T-helper 2 cell (primary cell): ENCODE measurements around the gene CDH18.

Experiments used
- DNase-seq, 5 experiments: peaks; one replicate each; pipeline versions ENCODE4 v3.0.0 to v3.0.0-alpha.2; 2012 to 2022

CDH18 gene

GRCh38 chr5:19719109-19719508 is 268.9 kb downstream of the CDH18 start:
- no peak for DNase-seq

DNA sequence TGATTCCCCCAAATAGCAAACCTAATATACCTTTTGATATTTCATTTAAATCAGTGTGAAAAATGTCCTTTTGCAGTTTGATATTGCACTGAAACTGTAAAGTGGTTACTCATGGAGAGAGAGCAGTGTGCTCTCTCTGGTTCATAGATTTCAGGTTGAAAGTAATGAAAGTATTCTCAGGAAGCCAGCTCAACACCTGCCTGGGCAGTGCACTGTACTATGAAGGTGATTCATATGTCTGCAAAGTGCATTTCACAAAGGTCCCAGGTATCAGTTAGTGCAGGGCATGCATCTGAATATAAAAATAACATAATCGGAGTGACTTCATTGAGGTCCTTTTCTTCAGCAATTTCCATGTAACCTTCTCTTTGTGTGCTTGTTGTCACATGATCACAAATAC is 274.3 kb downstream of the CDH18 start:
- no peak for DNase-seq

GRCh38 chr5:19709403-19709802 is 278.6 kb downstream of the CDH18 start:
- no peak for DNase-seq

DNA sequence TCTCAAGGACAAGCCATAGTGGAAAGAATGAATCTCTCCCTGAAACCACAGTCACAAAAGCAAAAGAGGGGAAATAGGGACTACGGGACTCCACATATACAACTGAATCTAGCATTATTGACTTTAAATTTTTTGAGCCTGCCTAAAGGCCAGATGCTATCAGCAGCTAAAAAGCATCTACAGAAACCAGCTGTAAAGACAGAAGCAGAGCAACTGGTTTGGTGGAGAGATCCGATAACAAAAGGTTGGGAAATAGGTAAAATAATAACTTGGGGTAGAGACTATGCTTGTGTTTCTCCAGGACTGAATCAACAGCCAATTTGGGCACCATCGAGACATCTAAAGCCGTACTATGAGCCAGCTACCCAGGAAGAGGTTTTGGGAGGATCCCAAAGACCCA is 281.2 kb downstream of the CDH18 start:
- DNase-seq: no peak

DNA sequence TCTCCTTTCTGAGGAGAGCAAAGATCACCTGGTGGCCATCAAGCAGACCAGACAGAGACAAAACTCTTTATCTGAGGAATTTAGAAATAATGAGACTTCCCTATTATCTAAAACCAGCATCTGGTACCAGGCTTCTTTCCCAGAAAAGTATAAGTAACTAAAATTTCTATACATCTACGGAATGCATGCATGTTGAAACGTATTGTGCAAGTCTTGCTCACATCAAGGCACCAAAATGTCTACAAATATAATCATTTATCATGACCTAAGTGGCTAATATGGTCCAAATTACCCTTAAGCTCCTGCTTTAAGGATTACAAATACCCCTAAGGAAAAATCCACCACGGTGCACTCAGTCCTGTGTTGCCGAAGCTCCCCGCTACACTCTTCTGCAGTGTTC is 286.3 kb downstream of the CDH18 start:
- no peak for DNase-seq

- DNase-seq: no peak
Observed at GRCh38 chr5:19694949-19695611, 292.9 kb downstream of the CDH18 start.

DNA sequence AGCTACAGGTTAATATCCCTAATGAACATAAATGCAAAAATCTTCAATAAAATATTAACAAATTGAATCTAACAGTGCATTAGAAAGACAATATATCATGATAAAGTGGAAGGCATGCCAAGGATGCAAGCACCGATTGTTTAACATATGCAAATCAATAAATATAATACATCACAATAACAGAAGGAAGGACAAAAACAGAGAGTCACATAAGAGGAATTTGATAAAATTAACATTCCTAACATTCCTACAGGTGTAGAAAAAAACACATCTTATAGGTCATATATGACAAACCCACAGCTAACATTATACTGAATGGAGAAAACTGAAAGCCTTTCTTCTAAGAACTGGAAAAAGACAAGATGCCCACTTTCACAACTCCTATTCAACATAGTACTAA is 297.0 kb downstream of the CDH18 start:
- no peak for DNase-seq

DNA sequence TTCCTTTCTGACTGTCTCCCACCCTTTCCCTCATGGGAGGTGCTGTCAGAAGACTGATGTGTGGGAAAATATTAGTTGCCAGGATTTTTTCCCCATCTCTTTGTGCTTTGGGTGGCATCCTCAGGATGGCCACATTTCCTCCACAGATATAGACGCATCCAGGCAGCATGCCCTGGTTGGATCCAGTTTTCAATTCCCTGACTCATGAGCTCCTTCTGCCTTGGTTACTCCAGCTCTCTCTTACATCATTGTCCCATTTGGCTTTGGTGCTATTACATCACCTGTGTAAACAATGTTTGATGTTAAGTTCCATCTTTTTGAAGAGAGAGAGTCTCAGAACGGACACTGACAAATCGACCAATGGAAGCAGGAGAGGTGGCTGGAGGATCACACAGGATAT is 302.5 kb downstream of the CDH18 start:
- DNase-seq: no peak

- DNase-seq: no peak
Observed at GRCh38 chr5:19676895-19677294, 311.1 kb downstream of the CDH18 start.

DNA sequence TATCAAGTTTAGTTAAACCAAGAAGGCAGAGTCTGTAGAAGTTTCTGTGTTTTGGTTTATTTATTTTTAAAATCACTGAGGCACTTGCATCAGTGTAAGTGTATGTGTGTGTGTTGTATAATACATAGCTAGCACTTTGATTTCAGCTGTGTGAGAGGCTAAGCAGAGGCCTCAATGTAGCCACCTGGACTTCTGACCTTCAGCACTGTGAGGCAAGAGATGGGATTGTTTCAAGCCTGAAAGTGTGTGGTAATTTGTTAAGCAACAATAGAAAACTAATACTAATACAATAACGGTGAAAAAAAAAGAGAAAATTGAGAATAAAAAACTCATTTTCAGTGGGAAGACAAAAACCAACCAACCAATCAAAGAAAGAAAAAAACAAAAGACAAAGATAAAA is 327.3 kb downstream of the CDH18 start:
- no peak for DNase-seq

DNA sequence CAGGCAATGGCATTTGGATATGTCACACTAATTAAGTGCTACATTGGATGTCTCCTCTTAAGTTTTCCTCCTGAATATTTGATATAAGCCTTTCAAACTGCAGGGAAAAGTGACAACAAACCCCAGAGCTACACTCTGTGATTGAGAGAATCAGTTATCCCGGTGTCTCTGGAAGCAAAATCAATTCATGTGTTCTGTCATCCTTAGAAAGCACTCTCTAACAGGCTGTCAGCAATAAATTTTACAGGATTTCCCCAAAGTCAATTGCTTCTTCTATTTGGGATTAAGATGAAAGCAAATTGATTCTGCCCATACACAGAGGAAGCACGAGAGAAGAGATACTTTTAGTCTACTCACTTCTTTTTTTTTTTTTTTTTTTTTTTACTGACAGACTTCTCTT is 332.4 kb downstream of the CDH18 start:
- no peak for DNase-seq

DNA sequence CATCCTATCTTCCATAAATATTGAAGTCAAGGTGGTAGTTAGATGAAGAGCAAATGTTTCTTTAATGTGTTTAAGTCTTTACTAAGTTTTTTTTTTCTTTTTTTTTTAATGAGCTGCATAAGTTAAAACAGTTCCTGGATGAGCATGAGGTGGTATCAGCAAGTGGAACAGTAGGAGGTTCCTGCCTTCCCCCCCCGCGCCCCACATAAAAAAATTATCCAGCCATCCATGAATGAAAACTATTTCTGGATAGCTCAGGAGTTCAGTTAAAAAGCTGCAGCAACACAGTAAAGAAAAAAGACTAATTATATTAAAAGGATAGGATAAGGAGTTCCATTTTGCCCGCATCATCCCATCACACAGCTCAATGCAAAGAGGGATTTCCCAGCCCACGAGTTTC is 349.5 kb downstream of the CDH18 start:
- DNase-seq: no peak

GRCh38 chr5:19630876-19631275 is 357.1 kb downstream of the CDH18 start:
- no peak for DNase-seq

- no peak for DNase-seq
Observed at GRCh38 chr5:19626211-19626610, 361.8 kb downstream of the CDH18 start.

DNA sequence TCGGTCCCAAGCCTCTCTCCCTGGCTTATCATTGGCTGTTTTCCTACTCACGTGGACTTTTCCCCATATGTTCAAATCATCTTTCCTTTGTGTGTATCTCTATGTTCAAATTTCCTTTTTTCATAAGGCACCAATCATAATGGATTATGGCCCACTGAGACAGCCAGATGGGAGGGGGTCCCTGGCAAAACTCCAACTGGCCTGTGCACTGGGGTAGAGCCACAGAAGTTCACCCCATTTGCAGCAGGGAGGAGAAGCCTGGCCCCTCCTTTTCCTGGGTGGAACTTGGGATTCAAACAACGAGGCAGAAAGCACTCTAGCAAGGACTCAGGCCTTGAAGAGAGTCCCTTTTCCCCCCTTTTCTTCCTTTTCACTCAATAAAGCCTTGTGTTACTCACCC is 362.4 kb downstream of the CDH18 start:
- DNase-seq: no peak

DNA sequence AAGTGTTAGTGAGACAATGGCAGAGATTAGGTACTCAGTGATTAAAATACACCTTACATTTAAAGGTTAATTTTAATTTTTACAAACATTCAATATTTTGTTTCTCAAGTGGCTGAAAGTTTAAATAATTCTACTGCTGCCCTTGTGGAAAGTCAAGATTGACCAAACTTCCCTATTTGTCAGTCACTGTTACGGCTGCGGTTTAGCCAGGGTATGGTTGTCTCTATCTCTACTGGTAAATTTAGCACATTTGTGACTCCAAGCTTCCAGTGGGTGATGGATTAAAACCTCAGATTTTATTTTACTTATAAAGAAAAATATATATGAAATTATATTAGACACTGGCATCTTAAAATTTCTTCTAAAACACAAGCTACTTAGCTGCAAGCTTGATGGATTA is 368.4 kb downstream of the CDH18 start:
- no peak for DNase-seq

DNA sequence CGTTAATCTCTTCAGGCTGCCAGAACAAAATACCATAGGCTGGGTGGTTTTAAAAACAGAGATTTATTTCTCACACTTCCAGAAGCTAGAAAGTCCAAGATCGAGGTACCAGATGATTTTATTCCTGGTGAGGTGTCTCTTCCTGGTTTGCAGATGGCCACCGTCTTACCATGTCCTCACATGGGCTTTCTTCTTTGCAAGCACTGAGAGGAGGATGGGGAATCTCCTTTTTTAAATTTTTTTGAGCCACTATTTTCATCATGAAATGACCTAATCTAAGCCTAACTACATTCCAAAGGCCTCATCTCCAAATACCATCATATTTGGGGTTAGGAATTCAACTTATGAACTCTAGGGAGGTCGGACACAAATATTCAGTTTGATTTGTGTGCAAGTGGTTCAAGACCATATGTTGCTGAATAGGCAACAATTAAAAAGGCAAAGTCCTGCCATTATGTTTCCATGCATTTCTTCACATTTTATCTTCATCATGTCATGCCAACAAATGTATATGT is 371.2 kb downstream of the CDH18 start:
- no peak for DNase-seq

DNA sequence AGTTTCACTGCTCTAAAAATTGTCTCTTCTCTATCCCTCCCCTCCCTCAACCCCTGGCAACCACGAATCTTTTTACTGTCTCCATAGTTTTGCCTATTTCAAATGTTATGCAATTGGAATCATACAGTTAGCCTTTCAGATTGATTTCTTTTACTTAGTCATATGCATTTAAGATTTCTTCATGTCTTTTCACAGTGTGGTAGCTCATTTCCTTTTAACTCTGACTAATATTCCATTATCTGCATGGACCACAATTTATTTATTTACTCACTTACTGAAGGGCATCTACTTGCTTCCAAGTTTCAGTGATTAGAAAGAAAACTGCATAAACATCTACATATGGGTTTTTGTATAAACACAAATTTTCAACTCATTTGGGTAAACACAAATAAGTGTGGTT is 372.3 kb downstream of the CDH18 start:
- DNase-seq: no peak

DNA sequence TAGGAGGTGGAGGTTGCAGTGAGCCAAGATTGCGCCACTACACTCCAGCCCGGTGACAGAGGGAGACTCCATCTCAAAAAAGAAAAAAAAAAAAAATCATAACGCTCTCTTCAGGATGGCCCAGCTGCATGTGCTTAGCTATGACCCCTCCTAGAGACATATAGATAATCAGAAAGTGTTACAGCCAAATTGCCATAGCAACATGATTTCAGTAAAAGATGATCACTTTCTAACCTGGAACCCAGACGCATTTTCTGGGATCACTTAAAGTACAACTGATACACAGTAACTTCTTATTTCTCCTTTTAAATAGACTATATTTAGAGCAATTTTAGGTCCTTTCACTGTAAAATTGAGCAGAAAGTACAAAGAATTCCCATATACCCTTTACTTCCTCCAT is 372.9 kb downstream of the CDH18 start:
- no peak for DNase-seq

GRCh38 chr5:19608444-19609002 is 379.5 kb downstream of the CDH18 start:
- DNase-seq: no peak

DNA sequence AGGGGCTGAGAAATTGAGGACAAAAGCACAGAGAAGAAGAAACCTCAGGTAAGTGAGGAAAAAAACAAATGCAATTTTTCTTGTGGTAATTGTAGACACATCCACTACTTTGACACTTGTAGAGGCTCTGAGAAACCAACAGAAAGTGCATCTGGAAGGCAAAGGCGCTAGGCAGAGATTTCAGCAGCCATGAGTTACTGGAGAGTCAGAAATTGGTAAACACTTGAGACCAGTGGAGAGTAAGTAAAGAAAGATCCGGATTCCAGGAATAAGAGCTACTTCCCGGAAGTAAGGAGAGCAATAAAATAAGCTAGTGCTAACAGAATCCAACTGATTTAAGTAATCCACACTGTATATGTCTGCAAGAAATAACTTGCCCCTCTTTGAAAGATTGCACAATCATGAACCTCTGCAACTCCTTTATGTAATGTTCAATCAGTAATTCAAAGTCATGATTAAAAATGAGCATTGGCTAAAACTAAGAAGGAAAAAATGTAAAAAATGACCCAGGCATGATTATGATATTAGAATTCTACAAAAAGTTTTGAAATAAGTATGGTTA is 382.1 kb downstream of the CDH18 start:
- no peak for DNase-seq

DNA sequence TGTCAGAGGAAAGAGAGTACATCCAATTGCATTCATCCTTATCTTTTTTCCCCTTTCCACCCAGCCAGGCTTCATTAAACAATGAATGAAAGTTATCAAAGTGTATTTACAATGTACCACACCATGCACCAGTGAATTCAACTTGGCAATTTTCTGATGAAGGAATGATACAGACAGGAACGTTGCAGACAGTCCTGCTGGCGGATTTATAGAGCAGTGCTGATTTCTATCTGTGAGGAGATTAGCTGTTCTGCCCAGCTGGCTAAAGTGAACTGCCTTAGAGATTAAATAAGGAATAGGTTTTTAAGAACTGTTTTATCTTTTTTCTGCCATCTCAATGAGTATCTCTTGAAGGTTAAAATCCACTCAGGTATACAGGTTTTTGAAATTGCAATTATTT is 403.9 kb downstream of the CDH18 start:
- no peak for DNase-seq

- DNase-seq: no peak
Observed at GRCh38 chr5:19577882-19578281, 410.1 kb downstream of the CDH18 start.

DNA sequence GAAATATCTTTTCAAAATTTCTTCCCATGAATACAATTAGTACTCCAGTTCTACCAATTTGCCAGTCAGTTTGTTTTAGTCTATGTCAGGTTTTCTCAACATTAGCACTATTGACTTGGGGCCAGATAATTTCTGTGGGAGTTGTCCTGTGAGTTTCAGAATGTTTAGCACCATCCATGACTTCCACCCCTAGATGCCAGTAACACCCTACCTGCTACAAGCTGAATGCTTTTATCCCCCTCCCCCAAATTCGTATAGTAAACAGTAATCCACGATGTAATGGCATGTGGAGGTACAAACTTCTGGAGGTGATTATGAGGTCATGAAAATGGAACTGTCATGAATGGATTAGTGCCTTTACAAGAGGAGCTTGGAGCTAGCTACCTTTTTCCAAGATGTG is 420.0 kb downstream of the CDH18 start:
- no peak for DNase-seq

DNA sequence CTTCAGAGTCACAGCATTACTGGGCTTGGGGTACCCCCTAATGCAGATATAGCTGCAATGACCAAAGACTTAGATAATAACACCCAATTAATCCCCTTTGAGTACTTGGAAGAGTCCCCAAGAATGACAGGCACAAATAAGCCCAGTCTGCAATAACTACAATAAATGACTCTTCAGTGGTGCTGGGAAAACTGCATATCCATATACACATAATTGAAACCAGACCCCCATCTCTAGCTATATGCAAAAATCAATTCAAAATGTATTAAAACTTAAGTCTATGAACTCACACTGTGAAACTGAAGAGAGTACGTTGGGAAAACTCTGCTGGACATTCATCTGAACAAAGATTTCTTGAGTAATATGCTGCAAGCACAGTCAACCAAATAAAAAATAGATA is 422.5 kb downstream of the CDH18 start:
- no peak for DNase-seq
